Stimulated activated CD8-positive, alpha-beta memory T cell treated with anti-CD3 and anti-CD28 coated beads, Interleukin-15, amount 100 ng/mL, for 1 hour (primary cell): ENCODE results near the gene FZD10.

ENCODE experiments used
- DNase-seq: peaks from one replicate; pipeline ENCODE4 v3.0.0-alpha.2; 2020; ENCODE audit warnings: low read depth

Gene FZD10

GRCh38 chr12:130214686-130215395, 52.6 kb downstream of the FZD10 start:
- DNase-seq, result no peak
